ENCODE measurements around the gene ATP13A5.

DNA sequence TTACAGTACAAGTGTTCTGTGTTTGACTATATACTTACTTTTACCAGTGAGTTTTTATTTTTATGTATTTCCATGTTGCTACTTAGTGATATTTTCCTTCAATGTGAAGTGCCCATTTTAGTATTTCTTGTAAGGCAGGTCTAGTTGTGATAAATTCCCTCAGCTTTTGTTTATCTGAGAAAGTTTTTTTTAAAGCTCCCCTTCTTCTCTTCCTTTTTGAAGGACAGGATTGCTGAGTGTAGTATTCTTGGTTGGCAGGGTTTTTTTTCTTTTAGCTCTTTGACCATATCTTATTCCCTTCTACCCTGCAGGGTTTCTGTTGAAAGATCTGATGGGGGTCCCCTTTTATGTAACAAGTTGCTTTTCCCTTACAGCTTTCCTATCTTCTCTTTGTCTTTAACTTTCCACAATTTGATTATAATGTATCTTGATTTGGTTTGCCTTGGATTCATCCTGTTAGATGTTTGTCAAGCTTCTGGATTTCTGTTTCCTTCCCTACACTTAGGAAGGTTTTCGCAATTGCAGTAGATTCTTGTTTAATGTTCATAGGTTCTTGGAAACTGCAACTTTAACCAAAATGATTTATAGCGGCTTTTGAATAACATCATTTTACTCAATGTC, 129.6 kb downstream of the ATP13A5 start:
- TF ChIP-seq POLR2AphosphoS5 (IDR thresholded peaks at IDR 0.05; ENCODE audit: low read depth, low read length) (no peak), TCF7L2 (IDR thresholded peaks at IDR 0.05; ENCODE audit: low read depth, low read length) (no peak)
- TF ChIP-seq, protein P1, sequence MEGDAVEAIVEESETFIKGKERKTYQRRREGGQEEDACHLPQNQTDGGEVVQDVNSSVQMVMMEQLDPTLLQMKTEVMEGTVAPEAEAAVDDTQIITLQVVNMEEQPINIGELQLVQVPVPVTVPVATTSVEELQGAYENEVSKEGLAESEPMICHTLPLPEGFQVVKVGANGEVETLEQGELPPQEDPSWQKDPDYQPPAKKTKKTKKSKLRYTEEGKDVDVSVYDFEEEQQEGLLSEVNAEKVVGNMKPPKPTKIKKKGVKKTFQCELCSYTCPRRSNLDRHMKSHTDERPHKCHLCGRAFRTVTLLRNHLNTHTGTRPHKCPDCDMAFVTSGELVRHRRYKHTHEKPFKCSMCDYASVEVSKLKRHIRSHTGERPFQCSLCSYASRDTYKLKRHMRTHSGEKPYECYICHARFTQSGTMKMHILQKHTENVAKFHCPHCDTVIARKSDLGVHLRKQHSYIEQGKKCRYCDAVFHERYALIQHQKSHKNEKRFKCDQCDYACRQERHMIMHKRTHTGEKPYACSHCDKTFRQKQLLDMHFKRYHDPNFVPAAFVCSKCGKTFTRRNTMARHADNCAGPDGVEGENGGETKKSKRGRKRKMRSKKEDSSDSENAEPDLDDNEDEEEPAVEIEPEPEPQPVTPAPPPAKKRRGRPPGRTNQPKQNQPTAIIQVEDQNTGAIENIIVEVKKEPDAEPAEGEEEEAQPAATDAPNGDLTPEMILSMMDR (IDR thresholded peaks at IDR 0.05), result no peak
- TF ChIP-seq, protein P2, sequence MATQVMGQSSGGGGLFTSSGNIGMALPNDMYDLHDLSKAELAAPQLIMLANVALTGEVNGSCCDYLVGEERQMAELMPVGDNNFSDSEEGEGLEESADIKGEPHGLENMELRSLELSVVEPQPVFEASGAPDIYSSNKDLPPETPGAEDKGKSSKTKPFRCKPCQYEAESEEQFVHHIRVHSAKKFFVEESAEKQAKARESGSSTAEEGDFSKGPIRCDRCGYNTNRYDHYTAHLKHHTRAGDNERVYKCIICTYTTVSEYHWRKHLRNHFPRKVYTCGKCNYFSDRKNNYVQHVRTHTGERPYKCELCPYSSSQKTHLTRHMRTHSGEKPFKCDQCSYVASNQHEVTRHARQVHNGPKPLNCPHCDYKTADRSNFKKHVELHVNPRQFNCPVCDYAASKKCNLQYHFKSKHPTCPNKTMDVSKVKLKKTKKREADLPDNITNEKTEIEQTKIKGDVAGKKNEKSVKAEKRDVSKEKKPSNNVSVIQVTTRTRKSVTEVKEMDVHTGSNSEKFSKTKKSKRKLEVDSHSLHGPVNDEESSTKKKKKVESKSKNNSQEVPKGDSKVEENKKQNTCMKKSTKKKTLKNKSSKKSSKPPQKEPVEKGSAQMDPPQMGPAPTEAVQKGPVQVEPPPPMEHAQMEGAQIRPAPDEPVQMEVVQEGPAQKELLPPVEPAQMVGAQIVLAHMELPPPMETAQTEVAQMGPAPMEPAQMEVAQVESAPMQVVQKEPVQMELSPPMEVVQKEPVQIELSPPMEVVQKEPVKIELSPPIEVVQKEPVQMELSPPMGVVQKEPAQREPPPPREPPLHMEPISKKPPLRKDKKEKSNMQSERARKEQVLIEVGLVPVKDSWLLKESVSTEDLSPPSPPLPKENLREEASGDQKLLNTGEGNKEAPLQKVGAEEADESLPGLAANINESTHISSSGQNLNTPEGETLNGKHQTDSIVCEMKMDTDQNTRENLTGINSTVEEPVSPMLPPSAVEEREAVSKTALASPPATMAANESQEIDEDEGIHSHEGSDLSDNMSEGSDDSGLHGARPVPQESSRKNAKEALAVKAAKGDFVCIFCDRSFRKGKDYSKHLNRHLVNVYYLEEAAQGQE (IDR thresholded peaks at IDR 0.05; ENCODE audit: insufficient read depth in 1 of 2, low read depth in 2 of 2, low read length in 1 of 2), result no peak

Data from Panc1 (cell line).